GM19240 (cell line): ENCODE results near the gene SLC25A24.
"Not testable (repeated sequence)": the region's sequence is repeated elsewhere in the genome, so short reads cannot be mapped to it uniquely, and the experiment has no call there.

Experiments used
- DNase-seq: peaks from one replicate; pipeline ENCODE4 v3.0.0; 2011; ENCODE audit warnings: low spot score; ENCODE audit not compliant: insufficient read length

Gene SLC25A24

DNA sequence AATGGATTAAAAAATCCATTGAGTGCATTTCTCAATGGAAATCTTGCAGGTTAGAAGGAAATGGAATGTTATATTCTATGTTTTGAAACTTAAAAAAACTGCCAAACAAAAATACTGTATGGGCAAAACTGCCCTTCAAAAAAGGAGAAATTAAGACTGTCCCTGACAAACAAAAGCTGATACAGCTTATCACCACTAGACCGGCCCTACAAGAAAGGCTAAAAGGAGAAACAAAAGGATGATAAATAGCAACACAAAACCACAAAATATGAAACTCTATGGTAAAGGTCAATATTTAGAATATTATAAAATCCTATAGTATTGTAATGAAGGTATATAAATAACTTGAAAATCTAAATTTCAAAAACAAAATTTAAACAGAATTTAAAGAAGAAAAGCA lies 60.0 kb downstream of the SLC25A24 start:
- DNase-seq: no peak

DNA sequence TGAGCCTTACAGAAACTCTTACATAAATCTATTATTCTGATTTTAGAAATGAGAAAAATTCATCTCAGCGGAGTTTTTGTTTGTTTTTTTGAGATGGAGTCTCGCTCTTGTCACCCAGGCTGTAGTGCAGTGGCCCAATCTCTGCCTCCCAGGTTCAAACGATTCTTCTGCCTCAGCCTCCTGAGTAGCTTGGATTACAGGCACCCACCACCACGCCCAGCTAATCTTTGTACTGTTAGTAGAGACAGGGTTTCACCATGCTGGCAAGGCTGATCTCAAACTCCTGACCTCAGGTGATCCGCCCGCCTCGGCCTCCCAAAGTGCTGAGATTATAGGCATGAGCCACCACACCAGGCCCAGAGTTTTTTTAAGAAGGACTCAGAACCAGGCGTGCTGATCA lies 60.6 kb downstream of the SLC25A24 start:
- not testable (repeated sequence) for DNase-seq

DNA sequence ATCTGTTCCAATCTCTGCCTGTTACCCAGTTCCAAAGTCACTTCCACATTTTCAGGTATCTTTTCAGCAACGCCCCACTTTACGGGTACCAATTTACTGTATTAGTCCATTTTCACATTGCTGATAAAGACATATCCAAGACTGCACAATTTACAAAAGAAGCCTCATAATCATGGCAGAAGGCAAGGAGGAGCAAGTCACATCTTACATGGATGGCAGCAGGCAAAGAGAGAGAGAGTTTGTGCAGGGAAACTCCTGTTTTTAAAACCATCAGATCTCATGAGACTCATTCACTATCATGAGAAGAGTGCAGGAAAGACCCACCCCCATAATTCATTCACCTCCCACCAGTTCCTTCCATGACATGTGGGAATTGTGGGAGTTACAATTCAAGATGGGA lies 67.0 kb downstream of the SLC25A24 start:
- not testable (repeated sequence) for DNase-seq

DNA sequence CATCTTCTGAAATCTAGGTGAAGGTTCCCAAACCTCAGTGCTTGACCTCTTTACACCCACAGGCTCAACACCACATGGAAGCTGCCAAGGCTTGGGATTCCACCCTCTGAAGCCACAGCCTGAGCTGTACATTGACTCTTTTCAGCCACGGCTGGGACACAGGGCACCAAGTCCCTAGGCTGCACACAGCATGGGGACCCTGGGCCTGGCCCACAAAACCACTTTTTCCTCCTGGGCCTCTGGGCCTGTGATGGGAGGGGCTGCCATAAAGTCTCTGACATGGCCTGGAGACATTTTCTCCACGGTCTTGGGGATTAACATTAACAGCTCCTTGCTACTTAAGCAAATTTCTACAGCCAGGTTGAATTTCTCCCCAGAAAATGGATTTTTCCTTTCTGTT lies 67.8 kb downstream of the SLC25A24 start:
- not testable (repeated sequence) for DNase-seq

DNA sequence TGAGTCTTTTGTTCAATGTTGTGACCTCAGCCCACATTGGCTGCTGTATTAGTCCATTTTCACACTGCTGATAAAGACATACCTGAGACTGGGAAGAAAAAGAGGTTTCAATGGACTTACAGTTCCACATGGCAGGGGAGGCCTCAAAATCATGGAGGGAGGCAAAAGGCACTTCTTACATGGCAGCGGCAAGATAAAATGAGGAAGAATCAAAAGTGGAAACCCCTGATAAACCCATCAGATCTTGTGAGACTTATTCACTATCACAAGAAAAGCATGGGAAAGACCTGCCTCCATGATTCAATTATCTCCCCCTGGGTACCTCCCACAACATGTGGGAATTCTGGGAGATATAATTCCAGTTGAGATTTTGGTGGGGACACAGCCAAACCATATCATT lies 68.9 kb downstream of the SLC25A24 start:
- DNase-seq: not testable (repeated sequence)

DNA sequence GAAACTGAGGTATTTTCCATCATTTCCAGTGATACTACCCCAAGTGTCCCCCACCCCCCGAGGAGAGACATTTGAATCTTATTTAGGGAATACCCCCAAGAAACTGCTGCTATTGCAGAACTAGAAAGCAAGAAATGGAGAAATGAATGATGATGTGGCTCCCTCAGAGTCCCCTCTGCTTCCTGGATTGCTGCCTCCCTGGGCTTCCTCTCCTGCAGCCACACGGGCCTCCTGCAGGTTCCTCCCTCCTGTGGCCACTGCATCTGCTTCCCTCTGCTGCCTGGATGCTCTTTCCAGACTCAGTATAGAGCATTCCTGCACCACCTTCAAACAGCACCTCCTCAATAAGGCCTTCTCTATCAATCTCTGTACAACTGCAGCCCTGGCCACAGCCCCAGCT lies 69.3 kb downstream of the SLC25A24 start:
- DNase-seq: no peak

DNA sequence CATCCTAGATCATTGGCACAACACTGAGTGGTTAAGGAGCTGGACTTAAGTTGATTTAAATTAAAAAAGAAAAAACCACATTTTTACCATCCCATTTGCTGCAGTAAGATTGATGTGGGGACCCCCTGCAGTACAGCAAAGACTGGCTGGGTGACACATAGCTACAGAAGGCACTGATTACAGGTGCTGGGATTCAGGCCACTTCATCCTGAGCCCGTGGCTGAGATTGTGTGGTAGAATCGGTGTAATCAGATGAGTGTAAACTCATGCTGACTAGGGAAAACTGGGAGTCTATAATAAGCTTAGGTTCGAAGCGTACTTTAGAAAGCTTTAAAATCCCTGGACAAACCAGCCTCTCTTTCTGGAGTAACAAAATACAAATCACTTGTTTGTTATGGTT lies 70.1 kb downstream of the SLC25A24 start:
- DNase-seq: no peak

DNA sequence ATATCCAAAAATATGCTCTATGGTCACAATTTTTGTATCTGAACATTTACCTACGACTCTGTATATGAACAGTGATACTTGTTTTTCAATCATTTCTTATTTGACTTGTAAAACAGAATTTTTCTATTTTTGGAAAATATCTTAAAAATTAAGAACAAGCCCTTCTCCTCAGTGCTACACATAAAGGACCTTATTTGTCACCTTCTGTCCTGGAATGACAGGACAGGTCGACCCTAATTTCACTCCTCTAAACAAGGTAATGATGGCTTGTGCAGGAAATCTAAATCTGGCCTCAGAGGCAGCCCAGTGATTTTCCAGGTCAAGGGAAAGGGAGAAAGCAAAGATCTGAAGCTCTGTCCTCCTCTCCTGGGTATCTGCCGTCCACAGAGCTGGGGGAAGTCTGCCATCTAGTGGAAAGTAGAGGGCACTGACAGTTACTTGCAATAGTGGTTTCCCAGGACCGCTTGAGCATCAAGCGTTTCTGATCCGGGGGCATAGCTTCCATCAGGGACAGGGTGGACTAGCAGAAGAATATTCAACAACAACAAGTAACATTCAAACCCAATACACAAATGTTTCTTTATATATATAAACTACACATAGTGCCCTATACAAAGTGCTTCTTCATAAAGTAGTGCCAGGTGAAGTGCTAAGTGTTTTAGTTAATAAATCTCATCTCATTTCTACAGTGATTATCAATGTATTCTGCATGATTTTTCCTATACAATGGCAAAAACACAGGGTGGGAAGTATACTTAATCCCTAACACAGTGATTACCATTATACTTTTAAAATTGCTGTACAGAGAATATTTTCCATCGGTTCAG lies 74.6 kb downstream of the SLC25A24 start:
- DNase-seq: peak; percentile 42

DNA sequence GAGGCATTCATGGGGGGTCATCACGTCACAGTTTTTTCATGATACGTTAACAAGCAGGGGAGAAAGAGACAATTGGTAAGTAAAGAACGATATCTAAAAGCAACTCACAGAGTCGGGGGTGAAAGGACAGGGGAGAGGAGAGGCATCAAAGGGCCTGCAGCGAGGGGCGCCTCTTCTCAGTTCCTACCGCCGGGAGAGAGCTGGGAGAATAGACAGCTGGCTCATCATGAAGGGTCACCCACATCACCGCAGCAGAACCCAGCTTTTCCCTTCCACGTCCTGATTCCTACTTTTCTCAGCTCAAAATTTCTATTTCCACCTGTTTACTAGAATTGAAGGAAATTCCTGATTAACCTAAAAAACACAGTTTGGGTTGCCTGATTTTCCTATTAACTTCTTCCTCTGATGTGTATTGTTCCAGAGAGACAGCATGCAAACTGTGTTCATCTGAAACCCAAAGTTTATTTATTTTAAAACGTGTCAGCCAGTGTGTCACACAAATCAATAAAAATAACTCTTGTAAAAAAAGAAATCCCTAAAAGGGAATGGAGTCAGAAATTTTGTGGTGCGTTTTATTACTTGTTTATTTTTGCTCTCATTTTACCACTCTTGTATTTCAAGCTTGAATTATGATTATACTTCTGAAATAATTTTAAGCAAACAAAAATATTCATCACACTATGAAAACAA lies 75.4 kb downstream of the SLC25A24 start:
- no peak for DNase-seq

DNA sequence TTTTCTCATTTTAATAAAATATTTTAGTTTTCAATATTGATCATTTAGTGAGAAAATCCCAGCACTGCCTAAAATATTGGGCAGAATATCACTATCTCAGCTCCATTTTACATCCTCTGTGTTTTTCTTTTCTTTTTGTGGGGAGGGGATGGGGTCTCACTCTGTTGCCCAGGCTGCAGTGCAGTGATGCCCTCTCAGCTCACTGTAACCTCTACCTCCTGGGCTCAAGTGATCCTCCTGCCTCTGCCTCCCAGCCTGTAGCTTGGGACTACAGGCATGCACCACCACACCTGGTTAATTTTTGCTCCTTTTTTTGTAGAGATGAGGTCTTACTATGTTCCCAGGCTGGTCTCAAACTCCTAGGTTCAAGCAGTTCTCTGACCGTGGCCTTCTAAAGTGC lies 76.1 kb downstream of the SLC25A24 start:
- no peak for DNase-seq

DNA sequence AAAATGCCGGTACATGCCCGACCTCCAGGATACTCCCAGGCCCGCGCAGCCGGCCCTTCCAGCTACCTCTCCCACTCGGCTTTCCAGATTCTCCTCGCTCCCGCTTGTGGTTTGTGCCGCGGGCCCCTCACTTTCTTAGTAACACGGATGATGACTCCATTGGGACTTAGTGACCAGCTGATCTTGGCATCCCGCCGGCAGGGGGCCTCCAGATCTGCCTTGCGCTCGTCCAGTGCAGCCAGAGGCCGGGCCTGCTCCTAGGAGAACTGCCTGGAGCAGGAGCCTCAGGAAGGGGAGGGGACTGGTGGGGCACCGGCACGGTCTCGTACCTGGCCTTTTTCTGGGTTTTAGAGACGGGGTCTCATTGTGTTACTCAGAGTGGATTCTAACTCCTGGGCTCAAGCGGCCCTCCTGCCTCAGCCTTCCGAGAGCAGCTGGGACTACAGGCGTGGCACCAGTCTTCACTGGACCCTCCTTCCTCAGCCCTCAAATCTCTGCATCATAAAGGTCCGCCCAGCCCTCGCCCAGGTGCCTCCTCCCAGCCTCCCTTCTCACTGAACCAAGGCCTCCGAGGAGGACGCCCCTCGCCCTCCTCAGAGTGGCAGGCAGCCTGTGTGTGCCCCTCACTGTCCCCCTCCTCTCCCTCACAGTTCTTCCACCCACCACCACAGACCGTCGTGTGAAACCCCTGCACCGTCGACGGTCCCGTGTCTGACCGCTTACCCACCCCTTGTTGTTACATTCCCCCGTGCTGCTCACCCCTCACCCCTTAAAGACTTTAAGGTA lies 78.6 kb downstream of the SLC25A24 start:
- no peak for DNase-seq

DNA sequence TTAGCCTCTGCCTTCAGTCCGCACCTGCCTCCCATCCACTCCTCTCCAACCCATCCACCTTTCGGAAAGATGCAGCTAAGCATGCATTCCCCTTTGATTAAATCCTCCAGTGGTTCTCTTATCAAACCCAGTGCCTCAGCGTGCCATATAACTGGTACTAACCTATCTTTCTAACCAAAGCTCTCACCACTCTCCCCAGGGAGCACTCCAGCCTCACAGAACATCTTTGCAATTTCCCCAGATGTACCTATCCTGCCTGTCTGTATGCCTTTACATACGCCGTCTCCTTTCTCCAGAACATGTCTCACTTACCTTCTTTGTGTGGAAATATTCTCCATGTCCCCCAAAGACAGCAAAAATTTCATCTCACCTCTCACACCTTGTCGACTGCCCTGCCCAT lies 80.0 kb downstream of the SLC25A24 start:
- DNase-seq: no peak

DNA sequence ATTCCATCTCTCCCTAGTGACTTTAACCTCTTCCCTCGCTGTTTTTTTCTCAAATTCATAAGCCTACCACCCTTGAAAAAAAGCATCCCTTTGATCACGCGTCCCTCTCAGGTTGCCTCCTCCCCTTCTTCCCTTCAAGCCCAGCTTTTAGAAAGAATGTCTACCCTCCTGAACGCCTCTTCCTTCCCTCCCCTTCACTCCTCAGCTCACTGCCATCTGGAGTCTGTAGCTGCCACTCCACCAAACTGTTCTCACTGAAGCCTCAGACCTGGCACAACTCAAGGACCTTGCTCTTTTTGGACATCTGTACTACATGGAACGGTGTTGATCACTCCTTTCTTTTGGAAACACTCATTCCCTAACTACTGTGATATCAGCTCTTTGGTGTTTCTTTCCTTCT lies 80.6 kb downstream of the SLC25A24 start:
- DNase-seq: no peak

DNA sequence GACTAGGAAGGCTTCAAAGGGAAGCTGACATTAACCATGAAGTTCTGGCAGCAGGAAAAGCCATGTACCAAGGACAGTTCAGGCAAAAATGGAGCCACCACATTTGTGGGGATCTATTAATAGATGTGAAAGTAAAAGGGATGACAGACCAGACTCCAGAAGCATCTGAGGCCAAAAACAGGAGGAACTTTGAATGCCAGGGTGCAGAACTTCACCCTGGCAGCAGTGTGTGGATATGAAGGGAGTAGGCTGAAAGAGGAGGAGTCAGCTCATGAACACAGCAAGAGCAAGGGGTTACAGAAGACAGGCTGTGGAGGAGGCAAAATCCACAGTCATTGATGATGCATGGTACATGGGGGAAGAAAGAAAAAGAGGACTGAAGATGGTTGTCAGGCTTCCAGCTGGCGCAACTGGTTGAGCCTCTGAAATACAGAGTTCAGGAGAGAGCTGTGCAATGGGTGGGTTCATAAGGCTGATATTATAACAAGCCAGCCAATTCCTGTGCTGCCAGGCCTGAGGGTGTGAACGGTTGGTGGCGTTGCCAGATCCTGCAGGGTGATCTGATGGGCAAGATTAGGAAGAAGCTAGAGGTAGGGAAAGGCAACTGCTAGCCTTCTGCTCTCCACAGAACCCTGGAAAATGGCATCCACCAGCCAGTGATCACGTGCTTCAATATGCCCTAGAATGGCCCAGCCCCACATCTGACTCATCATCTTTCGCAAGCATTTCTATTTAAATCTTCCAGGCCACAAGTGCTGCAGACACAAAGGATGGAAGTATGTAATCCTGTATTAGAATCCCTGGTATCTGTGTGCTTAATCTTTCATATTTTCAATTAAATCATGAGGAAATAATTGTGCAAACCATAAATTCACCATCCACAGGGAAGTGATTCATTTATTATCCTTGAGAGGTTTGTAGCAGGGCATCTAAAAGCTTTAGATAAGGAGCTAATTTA lies 81.9 kb downstream of the SLC25A24 start:
- DNase-seq: no peak

DNA sequence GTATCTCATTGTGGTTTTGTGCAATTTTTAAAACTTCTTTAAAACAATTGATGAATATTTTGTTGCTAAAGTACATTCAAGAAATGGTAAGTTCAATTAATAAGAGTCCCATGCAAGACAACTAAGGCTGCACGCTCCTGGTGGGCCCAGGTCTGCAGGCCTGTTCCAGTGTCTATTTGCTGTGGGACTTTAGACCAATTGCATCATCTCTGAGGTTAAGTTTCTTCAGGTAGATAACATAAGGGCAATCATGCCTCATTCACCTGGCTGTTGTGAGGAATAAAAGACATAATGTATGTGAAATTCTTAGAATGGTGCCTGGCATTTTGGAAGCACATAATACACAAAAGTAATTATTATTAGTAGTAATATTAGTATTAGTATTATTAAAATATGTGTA lies 82.9 kb downstream of the SLC25A24 start:
- DNase-seq: no peak

DNA sequence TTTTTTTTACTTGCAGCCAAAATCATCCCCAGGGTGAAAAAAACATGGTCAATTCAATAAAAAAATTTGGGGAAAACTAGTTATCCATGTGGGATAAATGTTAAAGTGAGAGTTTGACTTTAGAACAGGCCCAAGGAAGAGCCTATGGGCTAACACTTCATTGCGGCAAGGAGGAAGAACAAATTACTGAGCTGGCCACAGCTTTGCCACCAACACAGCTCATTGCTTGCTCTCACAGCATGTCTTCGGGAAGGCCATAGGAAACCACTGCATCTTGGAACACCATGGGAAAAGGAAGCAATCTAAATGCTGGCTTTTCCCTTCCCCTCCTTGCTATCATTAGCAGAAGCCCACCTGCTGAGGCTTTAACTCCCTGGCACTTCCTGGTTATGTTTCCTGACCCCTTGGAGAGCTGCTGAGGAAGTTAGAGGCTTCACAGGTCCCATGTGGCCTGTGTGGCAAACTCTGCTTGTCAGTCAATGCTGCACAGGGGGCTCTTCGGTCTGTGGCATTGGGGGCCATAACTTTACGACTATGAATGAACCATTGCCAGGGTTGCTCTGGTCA lies 86.0 kb downstream of the SLC25A24 start:
- no peak for DNase-seq

DNA sequence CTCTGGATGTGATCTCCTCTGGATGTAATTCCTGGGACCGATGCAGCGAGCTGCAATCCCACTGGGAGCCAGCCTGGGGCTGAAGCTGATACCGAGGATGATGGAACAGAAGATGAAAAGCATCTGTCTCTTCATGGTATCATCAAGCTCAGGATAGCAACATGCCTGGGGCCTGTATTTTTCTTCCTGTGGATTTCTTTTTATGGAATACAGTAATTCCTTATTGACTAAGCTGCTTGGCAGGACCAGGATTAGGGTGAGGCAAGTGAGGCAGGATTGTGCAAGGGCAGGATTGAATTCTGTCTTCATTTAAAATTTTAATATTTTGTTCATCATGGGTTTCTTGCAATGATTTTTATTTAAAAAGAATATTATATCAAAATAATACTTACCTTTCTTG lies 86.6 kb downstream of the SLC25A24 start:
- DNase-seq: no peak

DNA sequence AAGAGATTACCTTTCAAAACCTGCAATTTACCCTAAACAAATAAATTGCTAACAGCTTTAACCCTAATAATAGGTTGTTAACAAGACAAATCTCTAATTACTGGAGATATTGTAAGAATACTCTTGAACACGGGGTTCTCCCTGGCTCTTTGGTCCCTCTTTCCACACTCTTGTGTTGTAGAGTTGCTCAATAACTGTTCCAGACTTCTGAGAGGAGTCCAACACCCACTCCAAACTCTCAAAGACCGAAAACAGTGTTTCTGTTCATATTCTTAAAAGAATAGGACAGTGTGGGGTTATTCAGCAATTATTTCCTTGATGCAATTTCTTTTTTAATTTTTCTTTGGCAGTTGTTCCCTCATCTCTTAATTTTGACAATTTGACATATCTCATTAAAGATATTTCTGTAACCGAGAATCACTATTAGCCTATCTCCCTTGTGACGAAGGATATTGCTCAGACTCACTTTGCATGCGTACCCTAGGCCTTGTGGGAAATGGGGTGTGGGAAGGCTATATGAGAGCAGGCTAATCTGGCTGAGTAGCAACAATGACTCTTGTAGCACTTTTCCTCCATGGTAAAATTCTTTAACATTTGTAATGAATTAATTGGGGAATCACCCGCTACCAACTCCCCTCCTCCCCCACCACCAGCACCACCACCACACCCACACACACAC lies 90.7 kb downstream of the SLC25A24 start:
- no peak for DNase-seq

DNA sequence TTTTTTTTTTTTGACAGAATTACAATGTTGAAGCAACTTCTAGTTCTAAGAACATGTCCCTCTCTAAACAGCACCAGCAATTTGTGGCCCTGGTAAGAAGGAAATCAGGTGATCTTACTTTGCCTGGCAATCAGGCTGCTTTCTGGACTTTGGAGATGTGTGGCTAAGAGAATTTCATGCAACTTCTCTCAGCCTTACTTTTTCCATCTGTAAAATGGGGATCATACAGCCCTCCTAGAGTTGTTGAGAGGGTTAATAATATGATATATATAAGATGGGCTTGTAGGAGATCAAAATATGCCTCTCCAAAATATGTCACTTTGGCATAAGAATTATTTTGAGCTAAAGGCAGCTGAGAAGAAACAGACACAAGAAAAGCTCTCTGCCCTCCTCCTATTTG lies 92.0 kb downstream of the SLC25A24 start:
- DNase-seq: no peak

DNA sequence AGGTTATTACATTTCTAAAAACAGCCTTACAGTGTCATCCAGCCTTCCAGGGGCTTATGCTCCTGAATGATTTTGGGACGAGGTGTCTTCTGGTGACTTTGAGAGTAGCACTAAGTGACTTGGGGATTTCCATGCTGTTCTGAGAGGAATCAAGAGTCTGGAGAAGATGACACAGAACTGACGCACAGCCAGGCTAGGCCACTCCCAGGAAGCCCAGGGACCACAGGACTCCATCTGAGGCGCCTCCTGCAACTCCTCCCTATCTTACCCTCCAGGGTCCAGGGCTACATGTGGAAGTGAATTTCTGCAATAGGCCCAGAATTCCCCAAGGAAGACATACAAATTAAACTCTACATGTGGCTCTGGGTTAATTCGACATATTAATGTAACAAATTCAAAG lies 92.5 kb downstream of the SLC25A24 start:
- DNase-seq: no peak
